VCaP (cell line): ENCODE results near the gene RASSF8.

Source experiments
- H3K27ac ChIP-seq: fragments of 450-650 bp; 2 replicates; pipeline ENCODE4 v1.5.1; 2017
- TF ChIP-seq, protein P1 (sequence below): fragments of 450-650 bp; conservative IDR thresholded peaks from 2 replicates; pipeline ENCODE4 v1.5.1; 2017; ENCODE audit warnings: mild to moderate bottlenecking, moderate library complexity

Gene RASSF8

DNA sequence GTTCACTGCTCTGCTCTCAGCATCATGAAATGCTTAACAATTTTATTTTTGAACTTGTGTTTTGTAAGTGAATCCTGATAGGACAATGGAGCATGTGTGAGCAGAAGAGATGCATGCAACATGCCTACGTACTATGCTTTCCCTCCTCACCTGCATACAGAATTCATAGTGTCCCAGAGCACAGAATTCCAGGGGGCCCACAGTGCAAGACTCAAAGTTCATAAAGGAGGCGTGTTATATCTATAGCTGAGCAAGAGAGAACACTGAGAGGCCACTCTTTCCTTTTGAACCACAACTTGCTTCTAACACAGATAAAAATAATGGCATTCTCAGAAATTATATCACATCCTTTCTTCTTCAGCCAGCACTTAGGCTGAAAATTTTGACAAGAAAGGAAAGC lies 137.6 kb downstream of the RASSF8 start:
- no peak overlapping the region for H3K27ac ChIP-seq
- TF ChIP-seq, protein P1, sequence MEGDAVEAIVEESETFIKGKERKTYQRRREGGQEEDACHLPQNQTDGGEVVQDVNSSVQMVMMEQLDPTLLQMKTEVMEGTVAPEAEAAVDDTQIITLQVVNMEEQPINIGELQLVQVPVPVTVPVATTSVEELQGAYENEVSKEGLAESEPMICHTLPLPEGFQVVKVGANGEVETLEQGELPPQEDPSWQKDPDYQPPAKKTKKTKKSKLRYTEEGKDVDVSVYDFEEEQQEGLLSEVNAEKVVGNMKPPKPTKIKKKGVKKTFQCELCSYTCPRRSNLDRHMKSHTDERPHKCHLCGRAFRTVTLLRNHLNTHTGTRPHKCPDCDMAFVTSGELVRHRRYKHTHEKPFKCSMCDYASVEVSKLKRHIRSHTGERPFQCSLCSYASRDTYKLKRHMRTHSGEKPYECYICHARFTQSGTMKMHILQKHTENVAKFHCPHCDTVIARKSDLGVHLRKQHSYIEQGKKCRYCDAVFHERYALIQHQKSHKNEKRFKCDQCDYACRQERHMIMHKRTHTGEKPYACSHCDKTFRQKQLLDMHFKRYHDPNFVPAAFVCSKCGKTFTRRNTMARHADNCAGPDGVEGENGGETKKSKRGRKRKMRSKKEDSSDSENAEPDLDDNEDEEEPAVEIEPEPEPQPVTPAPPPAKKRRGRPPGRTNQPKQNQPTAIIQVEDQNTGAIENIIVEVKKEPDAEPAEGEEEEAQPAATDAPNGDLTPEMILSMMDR = no peak

DNA sequence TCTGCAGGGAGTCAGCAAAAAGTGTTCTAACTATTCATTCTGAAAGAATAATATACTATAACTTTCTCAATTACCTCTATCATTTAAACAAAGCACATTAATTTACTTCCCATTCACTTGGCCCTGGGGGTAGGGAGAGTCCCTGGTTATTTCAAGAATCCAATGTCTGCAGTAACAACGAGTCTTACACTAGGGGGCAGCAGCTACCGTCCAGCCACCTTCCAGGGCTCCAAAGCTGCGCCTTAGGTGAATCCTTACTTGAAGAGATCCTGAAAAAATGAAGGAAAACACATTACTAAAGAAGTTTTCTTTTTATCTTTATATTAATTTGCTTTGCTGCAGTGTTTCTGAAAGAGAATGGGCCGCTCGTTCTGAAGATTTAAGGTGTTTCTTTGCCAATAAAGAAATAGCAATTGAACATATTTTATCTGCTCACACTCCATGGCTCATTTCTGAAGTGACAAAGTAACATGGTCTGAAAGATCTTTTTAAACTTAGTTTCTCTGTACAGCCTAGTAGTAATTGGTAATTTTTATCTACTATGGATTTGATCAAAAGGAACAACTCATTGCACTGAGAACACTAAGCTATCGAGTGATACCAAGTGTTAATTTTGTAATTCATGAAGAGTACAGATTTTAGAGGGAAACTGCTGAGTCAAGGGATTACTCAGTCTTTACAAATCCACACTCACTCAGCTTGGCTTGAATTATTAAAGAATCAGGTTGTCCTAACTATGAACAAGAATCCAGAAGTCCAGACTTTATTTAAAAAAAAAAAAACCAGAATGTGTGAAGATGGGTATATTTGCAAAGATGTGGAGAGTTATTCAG lies 138.8 kb downstream of the RASSF8 start:
- TF ChIP-seq, protein P1 = peak; percentile 99
- no peak overlapping the region for H3K27ac ChIP-seq

DNA sequence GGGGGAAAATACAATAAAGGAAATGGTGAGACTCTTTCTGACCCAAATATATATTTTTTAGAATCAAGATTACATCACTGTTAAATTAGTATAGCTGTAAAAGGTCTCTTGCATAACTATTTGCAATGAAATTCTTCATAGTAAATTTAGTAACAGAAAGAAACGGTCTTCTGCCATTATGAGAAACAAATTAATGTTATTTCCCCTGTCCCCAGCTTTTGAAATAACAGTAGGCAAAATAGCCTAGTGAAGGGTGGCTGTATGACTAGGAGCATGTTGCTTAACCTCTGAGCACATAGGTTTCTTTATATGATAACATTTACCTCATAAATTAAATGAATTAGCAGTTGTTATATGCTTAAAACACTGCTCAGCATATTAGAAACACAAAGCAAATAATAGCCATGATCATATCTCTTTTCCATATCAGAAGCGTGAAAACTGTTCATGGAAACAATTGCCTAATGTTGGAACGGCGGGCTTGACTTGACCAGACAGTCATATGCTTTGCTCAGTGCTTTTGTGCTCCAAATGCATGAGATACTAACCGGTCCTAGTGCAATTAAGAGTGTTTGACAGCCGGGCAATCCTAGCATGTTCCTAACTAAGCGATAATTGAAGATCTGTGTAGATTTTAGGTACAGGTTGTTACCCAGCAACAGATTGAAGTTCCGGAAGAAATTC lies 142.3 kb downstream of the RASSF8 start:
- peak overlapping the region; percentile 86 for H3K27ac ChIP-seq
- TF ChIP-seq, protein P1 = no peak

DNA sequence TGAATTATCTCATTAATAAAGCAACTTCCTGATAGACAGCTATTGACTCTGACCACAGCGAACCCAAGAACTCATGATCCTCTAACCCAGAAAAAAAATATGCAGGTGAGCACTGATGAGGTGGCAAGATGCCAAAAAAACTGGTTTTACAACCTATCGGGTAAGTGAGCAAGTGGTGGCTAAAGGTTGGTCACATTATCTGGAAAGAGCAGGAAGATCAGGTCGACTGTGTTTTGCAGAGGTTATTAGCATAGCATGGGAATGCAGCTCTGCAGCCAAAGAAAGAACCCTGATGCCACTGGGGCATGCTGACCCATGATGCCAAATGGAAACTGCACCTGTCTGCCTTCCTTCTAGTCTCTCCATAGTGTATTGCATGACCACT lies 142.9 kb downstream of the RASSF8 start:
- TF ChIP-seq, protein P1 = no peak
- H3K27ac ChIP-seq = peak overlapping the region; percentile 86

DNA sequence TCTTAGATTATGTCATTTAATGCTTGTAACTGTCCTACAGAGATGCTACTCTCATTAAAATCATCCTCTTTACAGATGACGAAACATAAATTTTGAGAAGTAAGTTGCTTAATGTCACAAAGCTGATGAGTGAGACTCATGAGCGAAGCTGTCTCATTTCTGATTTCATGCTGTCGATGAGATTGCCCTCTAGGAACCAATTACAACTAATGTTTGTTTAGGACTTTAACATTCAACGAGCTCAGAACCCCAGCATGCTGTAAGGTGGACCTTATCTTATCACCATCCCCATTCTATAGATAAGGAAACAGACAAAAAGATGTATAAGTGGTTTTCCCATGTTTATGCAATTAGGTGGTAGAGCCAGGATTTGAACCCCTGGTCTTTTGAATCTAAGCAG lies 143.3 kb downstream of the RASSF8 start:
- TF ChIP-seq, protein P1 = no peak
- peak overlapping the region; percentile 86 for H3K27ac ChIP-seq

DNA sequence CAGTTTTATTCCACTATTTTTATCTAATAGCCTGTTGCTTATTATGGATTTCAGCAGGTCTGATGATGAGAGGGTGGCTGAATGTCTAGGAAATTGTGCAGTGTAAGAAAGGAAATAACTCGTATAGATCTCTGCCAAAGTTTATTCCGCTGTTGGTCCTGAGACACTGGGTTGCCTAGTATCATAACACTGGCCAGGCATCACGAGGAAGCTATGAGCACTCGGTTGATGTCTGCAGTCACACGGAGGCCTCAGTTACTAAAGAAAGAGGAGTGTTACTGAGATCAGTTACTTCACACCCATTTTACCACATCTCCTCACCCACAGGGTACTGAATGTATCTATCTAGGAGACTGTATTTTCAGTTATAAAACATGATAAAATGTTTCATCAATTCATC lies 144.5 kb downstream of the RASSF8 start:
- TF ChIP-seq, protein P1 = no peak
- no peak overlapping the region; the same call in 1 of the 2 replicates for H3K27ac ChIP-seq

DNA sequence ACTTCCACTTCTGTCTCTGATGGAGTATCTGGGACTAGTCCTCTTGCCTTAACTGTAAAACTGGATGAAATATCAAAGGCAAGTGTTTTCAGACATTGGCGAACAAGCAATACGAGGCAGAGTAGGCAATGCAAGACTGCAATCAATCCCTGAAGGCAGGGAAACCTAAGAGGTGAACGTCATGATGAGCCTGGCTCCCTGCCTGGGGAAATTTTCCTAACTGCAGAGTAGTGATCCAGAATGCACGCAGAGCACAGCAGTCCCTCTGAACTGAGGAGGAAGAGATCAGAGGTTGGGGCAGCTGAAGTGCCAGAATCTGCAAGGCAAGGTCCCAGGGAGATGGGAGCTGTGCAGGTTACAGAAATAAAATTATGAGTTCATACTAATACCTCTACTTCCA lies 147.9 kb downstream of the RASSF8 start:
- TF ChIP-seq, protein P1 = no peak
- no peak overlapping the region for H3K27ac ChIP-seq
